CD4-positive, alpha-beta T cell treated with Interleukin-2 at 100 ng/mL for 4 hours (primary cell): ENCODE data around the gene CKLF.
A peak's percentile ranks its signal among the peaks of the same experiment; 100 is the strongest.
"Not testable (repeated sequence)": the region's sequence is repeated elsewhere in the genome, so short reads cannot be mapped to it uniquely, and the experiment has no call there.

Source experiments
- DNase-seq: peaks from one replicate; pipeline ENCODE4 v3.0.0-alpha.2; 2020; ENCODE audit warnings: low spot score

The CKLF gene

GRCh38 chr16:66568355-66568754, 16.0 kb downstream of the CKLF start:
- DNase-seq: no peak

- DNase-seq: no peak
Measured at GRCh38 chr16:66569131-66569530, 16.8 kb downstream of the CKLF start.

- no peak for DNase-seq
Measured at GRCh38 chr16:66569827-66570405, 17.5 kb downstream of the CKLF start.

GRCh38 chr16:66572356-66572755, 20.0 kb downstream of the CKLF start:
- DNase-seq: no peak

- DNase-seq: no peak
Measured at GRCh38 chr16:66574081-66574480, 21.7 kb downstream of the CKLF start.

- no peak for DNase-seq
Measured at GRCh38 chr16:66574531-66574930, 22.2 kb downstream of the CKLF start.

- DNase-seq: no peak
Measured at GRCh38 chr16:66575060-66575459, 22.7 kb downstream of the CKLF start.

GRCh38 chr16:66576296-66576695, 23.9 kb downstream of the CKLF start:
- no peak for DNase-seq

GRCh38 chr16:66578651-66579531, 26.5 kb downstream of the CKLF start, which contains the start of gene CMTM2:
TSS of gene CMTM2 (plus strand) at chr16:66579463. CDS start at chr16:66579608, 145 bp downstream.
- no peak for DNase-seq

GRCh38 chr16:66580605-66581209, 28.3 kb downstream of the CKLF start:
- DNase-seq: no peak

- DNase-seq: no peak
Measured at GRCh38 chr16:66581246-66581952, 29.0 kb downstream of the CKLF start.

- DNase-seq: no peak
Measured at GRCh38 chr16:66585481-66586239, 33.3 kb downstream of the CKLF start.

GRCh38 chr16:66587881-66588600, 35.7 kb downstream of the CKLF start:
- no peak for DNase-seq

- peak; percentile 75 for DNase-seq
Measured at GRCh38 chr16:66588981-66589713, 36.8 kb downstream of the CKLF start.

GRCh38 chr16:66590322-66590721, 37.9 kb downstream of the CKLF start:
- peak; percentile 46 for DNase-seq

- DNase-seq: no peak
Measured at GRCh38 chr16:66591018-66591417, 38.6 kb downstream of the CKLF start.

- no peak for DNase-seq
Measured at GRCh38 chr16:66592241-66592640, 39.9 kb downstream of the CKLF start.

- DNase-seq: no peak
Measured at GRCh38 chr16:66592814-66593213, 40.4 kb downstream of the CKLF start.

- DNase-seq: no peak
Measured at GRCh38 chr16:66594739-66595138, 42.4 kb downstream of the CKLF start.

GRCh38 chr16:66596559-66596958, 44.2 kb downstream of the CKLF start:
- not testable (repeated sequence) for DNase-seq
